ENCODE results near the gene FOXJ3.

- TF ChIP-seq REST (IDR thresholded peaks at IDR 0.05; ENCODE audit: low read depth) (no peak), MAX (IDR thresholded peaks at IDR 0.05) (peak; percentile 64), CTCF (IDR thresholded peaks at IDR 0.05 in 2 of 3, conservative IDR thresholded peaks at IDR 0.05 in 1 of 3; ENCODE audit: borderline replicate concordance in 1 of 3, insufficient read depth in 1 of 3, low read depth in 2 of 3, low read length in 2 of 3) (peak; percentile 83 to 89 (median 83)), ZFX (IDR thresholded peaks at IDR 0.05) (no peak), RAD21 (IDR thresholded peaks at IDR 0.05; ENCODE audit: low read depth) (peak; percentile 95)
Measured at GRCh38 chr1:42146626-42147320, 188.3 kb downstream of the FOXJ3 start.
